ENCODE measurements around the gene ZDHHC17.

ZDHHC17 gene, protein sequence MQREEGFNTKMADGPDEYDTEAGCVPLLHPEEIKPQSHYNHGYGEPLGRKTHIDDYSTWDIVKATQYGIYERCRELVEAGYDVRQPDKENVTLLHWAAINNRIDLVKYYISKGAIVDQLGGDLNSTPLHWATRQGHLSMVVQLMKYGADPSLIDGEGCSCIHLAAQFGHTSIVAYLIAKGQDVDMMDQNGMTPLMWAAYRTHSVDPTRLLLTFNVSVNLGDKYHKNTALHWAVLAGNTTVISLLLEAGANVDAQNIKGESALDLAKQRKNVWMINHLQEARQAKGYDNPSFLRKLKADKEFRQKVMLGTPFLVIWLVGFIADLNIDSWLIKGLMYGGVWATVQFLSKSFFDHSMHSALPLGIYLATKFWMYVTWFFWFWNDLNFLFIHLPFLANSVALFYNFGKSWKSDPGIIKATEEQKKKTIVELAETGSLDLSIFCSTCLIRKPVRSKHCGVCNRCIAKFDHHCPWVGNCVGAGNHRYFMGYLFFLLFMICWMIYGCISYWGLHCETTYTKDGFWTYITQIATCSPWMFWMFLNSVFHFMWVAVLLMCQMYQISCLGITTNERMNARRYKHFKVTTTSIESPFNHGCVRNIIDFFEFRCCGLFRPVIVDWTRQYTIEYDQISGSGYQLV

DNA sequence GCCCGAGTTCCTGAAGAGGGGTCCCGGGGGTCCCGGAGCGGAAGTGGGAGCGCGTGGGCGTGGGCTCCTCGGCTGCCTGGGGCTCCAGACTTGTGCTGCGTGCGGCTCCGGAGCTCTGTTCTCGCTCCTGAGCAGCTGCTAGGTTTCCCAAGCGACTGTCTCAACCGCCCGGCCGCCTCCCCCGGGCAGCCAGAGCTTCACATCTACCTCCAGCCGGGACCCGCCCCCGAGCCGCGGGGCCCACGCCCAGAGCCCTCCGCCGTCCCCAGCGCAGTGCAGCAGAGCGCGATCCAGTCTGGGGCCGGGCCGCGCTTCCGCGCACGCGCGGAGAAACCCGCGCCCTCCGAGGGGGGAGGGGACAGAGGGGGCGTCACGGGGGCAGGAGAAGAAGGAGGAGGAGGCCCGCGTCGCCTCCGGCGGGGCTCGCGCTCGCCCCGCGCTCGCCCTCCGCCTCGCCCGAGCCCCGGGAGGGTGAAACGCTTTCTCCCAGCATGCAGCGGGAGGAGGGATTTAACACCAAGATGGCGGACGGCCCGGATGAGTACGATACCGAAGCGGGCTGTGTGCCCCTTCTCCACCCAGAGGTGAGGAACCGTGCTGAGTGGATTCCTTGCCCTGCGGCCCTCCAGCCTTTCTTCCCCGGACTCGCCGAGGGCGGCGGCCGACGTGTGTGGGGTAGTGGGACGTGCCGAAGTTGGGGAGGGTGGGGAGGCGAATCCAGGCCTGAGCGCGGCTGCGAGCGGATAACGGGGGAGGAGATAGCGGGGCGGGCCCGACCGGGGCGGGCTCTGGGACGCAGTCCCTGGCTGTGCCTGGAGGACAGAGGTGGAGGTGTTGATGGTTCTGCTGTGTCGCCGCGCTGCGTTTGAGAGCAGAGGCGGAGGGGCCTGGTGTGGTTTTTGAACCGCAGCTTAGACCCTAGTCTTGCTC, at the start of gene ZDHHC17:
Gene ZDHHC17 (plus strand): TSS at position 370 of the 930 bp plus-strand sequence. CDS start 122 bp downstream, at position 492.
- peak; percentile 67 for DNase-seq (ENCODE audit: low read depth)
- peak within 1 kb of the TSS; percentile 69 for H3K4me3 ChIP-seq (ENCODE audit: low read depth, low read length)
- TF ChIP-seq, protein P1, sequence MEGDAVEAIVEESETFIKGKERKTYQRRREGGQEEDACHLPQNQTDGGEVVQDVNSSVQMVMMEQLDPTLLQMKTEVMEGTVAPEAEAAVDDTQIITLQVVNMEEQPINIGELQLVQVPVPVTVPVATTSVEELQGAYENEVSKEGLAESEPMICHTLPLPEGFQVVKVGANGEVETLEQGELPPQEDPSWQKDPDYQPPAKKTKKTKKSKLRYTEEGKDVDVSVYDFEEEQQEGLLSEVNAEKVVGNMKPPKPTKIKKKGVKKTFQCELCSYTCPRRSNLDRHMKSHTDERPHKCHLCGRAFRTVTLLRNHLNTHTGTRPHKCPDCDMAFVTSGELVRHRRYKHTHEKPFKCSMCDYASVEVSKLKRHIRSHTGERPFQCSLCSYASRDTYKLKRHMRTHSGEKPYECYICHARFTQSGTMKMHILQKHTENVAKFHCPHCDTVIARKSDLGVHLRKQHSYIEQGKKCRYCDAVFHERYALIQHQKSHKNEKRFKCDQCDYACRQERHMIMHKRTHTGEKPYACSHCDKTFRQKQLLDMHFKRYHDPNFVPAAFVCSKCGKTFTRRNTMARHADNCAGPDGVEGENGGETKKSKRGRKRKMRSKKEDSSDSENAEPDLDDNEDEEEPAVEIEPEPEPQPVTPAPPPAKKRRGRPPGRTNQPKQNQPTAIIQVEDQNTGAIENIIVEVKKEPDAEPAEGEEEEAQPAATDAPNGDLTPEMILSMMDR (IDR thresholded peaks at IDR 0.05; ENCODE audit: control insufficient read depth, extremely low read depth, insufficient read depth) = no peak

DNA sequence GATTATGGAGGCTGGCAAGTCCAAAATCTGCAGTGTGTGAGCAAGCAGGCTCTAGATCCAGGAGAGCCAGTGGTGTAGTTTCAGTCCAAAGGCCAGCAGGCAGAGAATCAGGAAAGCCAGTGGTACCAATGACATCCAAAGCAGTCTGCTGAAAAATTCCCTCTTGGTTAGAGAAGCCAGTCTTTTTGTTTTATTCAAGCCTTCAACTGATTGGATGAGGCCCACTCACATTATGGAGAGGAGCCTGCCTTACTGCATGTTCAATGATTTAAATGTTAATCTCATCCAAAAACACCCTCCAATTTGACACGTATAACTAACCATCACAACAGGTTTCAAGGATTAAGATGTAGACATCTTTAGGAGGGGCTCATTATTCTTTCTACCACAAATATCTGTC, 49.5 kb upstream of the ZDHHC17 start:
- TF ChIP-seq, protein P1 (IDR thresholded peaks at IDR 0.05; ENCODE audit: control insufficient read depth, extremely low read depth, insufficient read depth) = no peak
- DNase-seq (ENCODE audit: low read depth) = no peak
- no peak overlapping the region for H3K4me3 ChIP-seq (ENCODE audit: low read depth, low read length)

DNA sequence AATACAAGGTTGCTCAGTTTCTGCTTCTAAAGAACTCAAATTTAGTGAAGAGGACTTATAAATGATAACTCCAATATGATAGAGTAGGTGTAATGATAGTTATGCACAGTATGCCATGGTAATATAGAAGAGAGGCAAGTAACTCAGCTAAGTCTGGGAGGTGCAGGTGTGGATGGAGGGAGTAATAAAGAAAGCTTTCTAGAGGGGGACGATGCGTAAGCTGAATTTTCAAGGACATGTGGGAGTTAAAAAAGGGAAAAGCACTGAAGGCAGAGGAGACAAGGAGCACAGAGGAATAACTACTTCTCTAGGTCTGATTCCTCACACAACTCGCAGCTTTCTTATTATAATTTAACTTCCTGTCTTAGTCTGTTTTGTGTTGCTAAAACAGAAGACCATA, 49.1 kb upstream of the ZDHHC17 start:
- TF ChIP-seq, protein P1 (IDR thresholded peaks at IDR 0.05; ENCODE audit: control insufficient read depth, extremely low read depth, insufficient read depth) = no peak
- no peak overlapping the region for H3K4me3 ChIP-seq (ENCODE audit: low read depth, low read length)
- no peak for DNase-seq (ENCODE audit: low read depth)

DNA sequence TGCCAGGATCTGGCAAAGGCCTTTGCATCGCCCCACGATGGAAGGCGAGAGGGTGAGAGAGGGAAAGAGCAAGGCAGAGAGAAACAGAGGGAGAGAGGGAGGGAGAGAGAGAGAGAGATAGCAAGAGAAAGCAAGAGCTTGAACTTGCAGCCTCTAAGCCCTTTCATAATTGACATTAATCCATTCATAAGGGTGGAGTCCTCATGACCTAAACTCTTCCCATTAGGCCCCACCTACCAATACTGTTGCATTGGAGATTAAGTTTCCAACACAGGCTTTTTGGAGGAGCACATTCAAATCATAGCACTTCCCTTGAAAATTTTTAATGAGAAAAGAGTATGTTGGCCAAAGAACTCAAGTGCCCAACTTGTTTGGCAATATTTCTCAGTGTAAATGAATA, 48.6 kb upstream of the ZDHHC17 start:
- TF ChIP-seq, protein P1 (IDR thresholded peaks at IDR 0.05; ENCODE audit: control insufficient read depth, extremely low read depth, insufficient read depth) = no peak
- H3K4me3 ChIP-seq (ENCODE audit: low read depth, low read length) = no peak overlapping the region
- no peak for DNase-seq (ENCODE audit: low read depth)

DNA sequence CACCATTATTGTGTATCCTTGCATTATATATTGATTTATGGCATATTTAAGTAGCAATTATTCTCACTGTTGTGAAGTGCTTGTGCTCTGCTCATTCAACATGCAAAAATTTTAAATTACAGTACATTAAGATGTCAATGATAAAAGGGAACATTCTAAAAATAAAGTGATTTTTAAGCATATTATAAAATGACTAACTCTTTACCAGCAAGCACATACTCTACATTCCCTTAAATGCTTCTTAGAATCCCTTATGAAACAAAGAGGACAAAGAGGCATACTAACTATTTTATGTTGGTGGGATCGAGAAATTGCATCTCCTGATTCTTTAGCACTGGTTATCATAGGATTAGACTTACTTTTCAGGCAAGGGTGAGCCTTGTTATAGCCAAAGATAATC, 46.6 kb upstream of the ZDHHC17 start:
- TF ChIP-seq, protein P1 (IDR thresholded peaks at IDR 0.05; ENCODE audit: control insufficient read depth, extremely low read depth, insufficient read depth) = no peak
- no peak overlapping the region for H3K4me3 ChIP-seq (ENCODE audit: low read depth, low read length)
- no peak for DNase-seq (ENCODE audit: low read depth)

DNA sequence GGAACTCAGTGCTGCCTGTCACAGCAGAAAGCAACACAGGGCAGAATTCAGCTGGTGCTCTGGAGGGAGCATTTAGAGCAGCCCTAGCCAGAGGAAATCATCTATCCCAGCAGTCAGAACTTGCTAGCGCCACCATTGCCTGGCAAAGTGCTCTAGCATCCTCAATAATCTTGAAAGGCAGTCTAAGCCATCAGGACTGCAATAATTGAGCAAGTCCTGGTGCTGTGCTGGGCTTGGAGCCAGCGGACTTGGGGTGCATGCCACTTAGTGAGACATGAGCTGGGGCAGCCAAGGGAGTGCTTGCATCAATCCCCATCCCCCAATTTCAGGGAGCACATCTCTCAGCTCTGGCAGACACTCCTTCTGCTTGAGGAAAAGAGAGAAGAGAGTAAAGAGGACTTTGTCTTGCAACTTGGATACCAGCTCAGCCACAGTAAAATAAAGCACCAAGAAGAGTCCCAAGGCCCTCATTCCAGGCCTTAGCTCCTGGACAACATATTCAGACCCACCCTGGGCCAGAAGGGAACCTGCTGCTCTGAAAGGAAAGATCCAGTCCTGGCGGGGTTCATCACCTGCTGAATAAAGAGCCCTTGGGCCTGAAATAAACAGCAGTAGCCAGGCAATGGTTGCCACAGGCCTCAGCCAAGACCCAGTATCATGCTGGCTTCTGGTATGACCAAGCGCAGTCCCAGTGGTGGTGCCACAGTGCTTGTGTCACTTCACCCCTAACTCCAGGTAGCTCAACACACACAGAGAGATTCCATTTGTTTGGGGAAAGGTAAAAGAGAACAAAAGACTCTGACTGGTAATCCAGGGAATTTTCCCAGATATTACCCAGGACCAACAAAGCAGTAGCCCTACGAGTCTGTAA, 44.5 kb upstream of the ZDHHC17 start:
- DNase-seq (ENCODE audit: low read depth) = no peak
- TF ChIP-seq, protein P1 (IDR thresholded peaks at IDR 0.05; ENCODE audit: control insufficient read depth, extremely low read depth, insufficient read depth) = no peak
- H3K4me3 ChIP-seq (ENCODE audit: low read depth, low read length) = no peak overlapping the region

Measured in LNCaP clone FGC (cell line).